DOHH2 (cell line): ENCODE results near the gene ANKRD20A1.
"Not testable (repeated sequence)": the region's sequence is repeated elsewhere in the genome, so short reads cannot be mapped to it uniquely, and the experiment has no call there.

Experiments used
- EZH2phosphoT487 ChIP-seq: fragments of 200-600 bp; sonication (generic); IDR thresholded peaks from 2 replicates; pipeline ENCODE4 v1.6.1; 2017; ENCODE audit warnings: borderline replicate concordance, mild to moderate bottlenecking, antibody characterized with exemption, low read length, moderate library complexity, mixed read lengths
- TF ChIP-seq, protein P1 (sequence below): fragments of 200-600 bp; sonication (generic); IDR thresholded peaks from one replicate; pipeline ENCODE4 v1.5.1; 2014; ENCODE audit warnings: antibody characterized with exemption, mild to moderate bottlenecking, low read depth, low read length; ENCODE audit not compliant: poor library complexity, severe bottlenecking

DNA sequence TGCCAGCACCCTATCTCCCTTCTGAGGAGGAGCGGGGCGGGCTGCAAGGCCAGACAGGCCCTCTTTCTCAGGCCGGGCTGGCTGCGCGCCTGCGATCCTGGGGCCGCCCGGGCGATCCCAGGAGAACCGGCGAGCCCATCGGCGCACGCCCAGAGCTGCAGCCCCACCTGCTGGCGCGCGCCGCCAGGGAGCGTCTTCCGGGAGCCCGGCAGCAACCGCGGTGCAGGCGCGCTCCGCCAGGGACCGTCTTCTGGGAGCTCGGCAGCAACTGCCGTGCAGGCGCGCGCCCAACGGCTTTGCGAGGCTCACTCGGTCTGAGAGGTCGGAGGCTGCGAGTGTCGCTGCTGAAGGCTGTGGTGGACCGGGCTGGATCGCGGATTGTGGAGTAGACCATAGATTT, at the start of gene ANKRD20A1:
- TF ChIP-seq, protein P1, sequence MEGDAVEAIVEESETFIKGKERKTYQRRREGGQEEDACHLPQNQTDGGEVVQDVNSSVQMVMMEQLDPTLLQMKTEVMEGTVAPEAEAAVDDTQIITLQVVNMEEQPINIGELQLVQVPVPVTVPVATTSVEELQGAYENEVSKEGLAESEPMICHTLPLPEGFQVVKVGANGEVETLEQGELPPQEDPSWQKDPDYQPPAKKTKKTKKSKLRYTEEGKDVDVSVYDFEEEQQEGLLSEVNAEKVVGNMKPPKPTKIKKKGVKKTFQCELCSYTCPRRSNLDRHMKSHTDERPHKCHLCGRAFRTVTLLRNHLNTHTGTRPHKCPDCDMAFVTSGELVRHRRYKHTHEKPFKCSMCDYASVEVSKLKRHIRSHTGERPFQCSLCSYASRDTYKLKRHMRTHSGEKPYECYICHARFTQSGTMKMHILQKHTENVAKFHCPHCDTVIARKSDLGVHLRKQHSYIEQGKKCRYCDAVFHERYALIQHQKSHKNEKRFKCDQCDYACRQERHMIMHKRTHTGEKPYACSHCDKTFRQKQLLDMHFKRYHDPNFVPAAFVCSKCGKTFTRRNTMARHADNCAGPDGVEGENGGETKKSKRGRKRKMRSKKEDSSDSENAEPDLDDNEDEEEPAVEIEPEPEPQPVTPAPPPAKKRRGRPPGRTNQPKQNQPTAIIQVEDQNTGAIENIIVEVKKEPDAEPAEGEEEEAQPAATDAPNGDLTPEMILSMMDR, result not testable (repeated sequence)
- TF ChIP-seq EZH2phosphoT487, result not testable (repeated sequence)
